WERI-Rb-1 (cell line): ENCODE data around the gene GJA4.
"Not testable (repeated sequence)": the region's sequence is repeated elsewhere in the genome, so short reads cannot be mapped to it uniquely, and the experiment has no call there.

ENCODE experiments used
- DNase-seq: peaks from one replicate; pipeline ENCODE4 v3.0.0-alpha.2; 2020
- H3K27ac ChIP-seq: fragments of 250-450 bp; sonication (Bioruptor Pico); 2 replicates; pipeline ENCODE4 v1.5.1; 2020; ENCODE audit warnings: mild to moderate bottlenecking, moderate library complexity
- H3K27me3 ChIP-seq: fragments of 250-450 bp; sonication (Bioruptor Pico); 2 replicates; pipeline ENCODE4 v1.5.1; 2021; ENCODE audit warnings: mild to moderate bottlenecking, low read depth, moderate library complexity; ENCODE audit not compliant: insufficient read depth, severe bottlenecking
- H3K36me3 ChIP-seq: fragments of 250-450 bp; sonication (Bioruptor Pico); 2 replicates; pipeline ENCODE4 v1.5.1; 2020; ENCODE audit warnings: mild to moderate bottlenecking, moderate library complexity
- H3K4me3 ChIP-seq: 2 replicates; pipeline ENCODE4 v1.5.1; 2011; ENCODE audit warnings: low read depth, mild to moderate bottlenecking, control low read depth, low read length
- H3K9me3 ChIP-seq: fragments of 250-450 bp; sonication (Bioruptor Pico); 2 replicates; pipeline ENCODE4 v1.5.1; 2021; ENCODE audit warnings: mild to moderate bottlenecking, moderate library complexity; ENCODE audit not compliant: severe bottlenecking
- CTCF ChIP-seq: IDR thresholded peaks from 2 replicates; pipeline ENCODE4 v1.5.1; 2011; ENCODE audit warnings: low read depth, mild to moderate bottlenecking, control low read depth, inconsistent platforms, low read length

GJA4 gene

GRCh38 chr1:34770891-34771504, 21.8 kb upstream of the GJA4 start:
- no peak overlapping the region for H3K4me3 ChIP-seq
- no peak overlapping the region for H3K27ac ChIP-seq
- no peak for TF ChIP-seq CTCF
- DNase-seq: no peak
- H3K36me3 ChIP-seq: no peaks in the 10 kb centered on the region
- H3K9me3 ChIP-seq: no peaks in the 10 kb centered on the region
- peaks cover 74% of the 10 kb centered on the region for H3K27me3 ChIP-seq

GRCh38 chr1:34771573-34772371, 21.0 kb upstream of the GJA4 start:
- no peak for DNase-seq
- Histone ChIP-seq H3K4me3 (no peak overlapping the region), H3K27me3 (peaks cover 68% of the 10 kb centered on the region), H3K27ac (no peak overlapping the region), H3K36me3 (no peaks in the 10 kb centered on the region), H3K9me3 (no peaks in the 10 kb centered on the region)
- no peak for TF ChIP-seq CTCF

- not testable (repeated sequence) for H3K36me3 ChIP-seq, H3K4me3 ChIP-seq, H3K27ac ChIP-seq, DNase-seq, H3K9me3 ChIP-seq
- peaks cover 60% of the 10 kb centered on the region for H3K27me3 ChIP-seq
These were observed 19.7 kb upstream of the GJA4 start for GRCh38 chr1:34773114-34773513.

- Histone ChIP-seq H3K4me3 (no peak overlapping the region), H3K27me3 (peaks cover 68% of the 10 kb centered on the region), H3K9me3 (no peaks in the 10 kb centered on the region), H3K27ac (no peak overlapping the region), H3K36me3 (no peaks in the 10 kb centered on the region)
- TF ChIP-seq CTCF: no peak
- no peak for DNase-seq
These were observed 17.8 kb upstream of the GJA4 start for GRCh38 chr1:34774957-34775356.

GRCh38 chr1:34776911-34777310, 15.9 kb upstream of the GJA4 start:
- no peak for TF ChIP-seq CTCF
- Histone ChIP-seq H3K4me3 (no peak overlapping the region), H3K27me3 (peaks cover 68% of the 10 kb centered on the region), H3K9me3 (no peaks in the 10 kb centered on the region), H3K27ac (no peak overlapping the region), H3K36me3 (no peaks in the 10 kb centered on the region)
- DNase-seq: no peak

- DNase-seq: no peak
- TF ChIP-seq CTCF: no peak
These were observed 15.1 kb upstream of the GJA4 start for GRCh38 chr1:34777519-34778321.

More at GRCh38 chr1:34777519-34778321, 15.1 kb upstream of the GJA4 start:
- H3K9me3 ChIP-seq: no peaks in the 10 kb centered on the region
- peaks cover 73% of the 10 kb centered on the region for H3K27me3 ChIP-seq
- H3K4me3 ChIP-seq: no peak overlapping the region
- H3K27ac ChIP-seq: no peak overlapping the region
- no peaks in the 10 kb centered on the region for H3K36me3 ChIP-seq
